ENCODE measurements around the gene INTS2. TPM values are rescaled to one million over a fixed set of nuclear protein-coding genes. Genes with fewer than 3 reads are reported as not detected.
"Not testable (repeated sequence)": the region's sequence is repeated elsewhere in the genome, so short reads cannot be mapped to it uniquely, and the experiment has no call there.

INTS2 gene
- total RNA-seq, 1 donor = 9.8 TPM

DNA sequence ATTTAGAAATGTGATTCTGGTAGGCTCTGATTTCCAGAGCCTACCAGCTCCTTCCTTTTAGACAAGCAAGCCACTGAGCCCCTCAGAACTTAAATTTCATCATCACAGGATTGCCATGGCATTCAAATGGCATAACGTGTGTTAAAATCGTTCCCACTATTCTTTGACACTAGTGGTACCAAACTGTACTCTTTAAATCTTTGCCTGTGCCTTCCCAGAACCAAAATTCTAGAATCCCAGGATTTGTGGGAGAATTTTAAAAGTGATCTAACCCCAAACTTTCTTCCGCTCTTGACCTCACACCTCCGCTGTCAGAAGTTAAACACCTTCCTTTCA, 287 bp upstream of the INTS2 start:
- DNase-seq (ENCODE audit: insufficient read length, low spot score, missing footprints) = no peak
- H3K4me1 ChIP-seq (ENCODE audit: insufficient read depth, low read length) = peaks cover 15% of the 10 kb centered on the region
- no peaks in the 10 kb centered on the region for H3K27me3 ChIP-seq (ENCODE audit: insufficient read depth, low read length)
- peak overlapping the region; percentile 91 for H3K4me2 ChIP-seq (ENCODE audit: insufficient read depth, low read length)
- H3K9me3 ChIP-seq (ENCODE audit: low read depth, low read length) = no peaks in the 10 kb centered on the region
- no peaks in the 10 kb centered on the region for H4K20me1 ChIP-seq (ENCODE audit: insufficient read depth, low read length)
- peak overlapping the region; percentile 92 for H2AFZ ChIP-seq (ENCODE audit: low read length)
- TF ChIP-seq, protein P1, sequence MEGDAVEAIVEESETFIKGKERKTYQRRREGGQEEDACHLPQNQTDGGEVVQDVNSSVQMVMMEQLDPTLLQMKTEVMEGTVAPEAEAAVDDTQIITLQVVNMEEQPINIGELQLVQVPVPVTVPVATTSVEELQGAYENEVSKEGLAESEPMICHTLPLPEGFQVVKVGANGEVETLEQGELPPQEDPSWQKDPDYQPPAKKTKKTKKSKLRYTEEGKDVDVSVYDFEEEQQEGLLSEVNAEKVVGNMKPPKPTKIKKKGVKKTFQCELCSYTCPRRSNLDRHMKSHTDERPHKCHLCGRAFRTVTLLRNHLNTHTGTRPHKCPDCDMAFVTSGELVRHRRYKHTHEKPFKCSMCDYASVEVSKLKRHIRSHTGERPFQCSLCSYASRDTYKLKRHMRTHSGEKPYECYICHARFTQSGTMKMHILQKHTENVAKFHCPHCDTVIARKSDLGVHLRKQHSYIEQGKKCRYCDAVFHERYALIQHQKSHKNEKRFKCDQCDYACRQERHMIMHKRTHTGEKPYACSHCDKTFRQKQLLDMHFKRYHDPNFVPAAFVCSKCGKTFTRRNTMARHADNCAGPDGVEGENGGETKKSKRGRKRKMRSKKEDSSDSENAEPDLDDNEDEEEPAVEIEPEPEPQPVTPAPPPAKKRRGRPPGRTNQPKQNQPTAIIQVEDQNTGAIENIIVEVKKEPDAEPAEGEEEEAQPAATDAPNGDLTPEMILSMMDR (IDR thresholded peaks at IDR 0.05; ENCODE audit: extremely low read depth, low read depth, low read length) = no peak
- H3K79me2 ChIP-seq (ENCODE audit: insufficient read depth, low read length) = peaks cover 11% of the 10 kb centered on the region
- peak overlapping the region; percentile 84 for H3K4me3 ChIP-seq (ENCODE audit: insufficient read depth, low read length)
- peaks cover 13% of the 10 kb centered on the region for H3K36me3 ChIP-seq (ENCODE audit: insufficient read depth, low read length)
- H3K27ac ChIP-seq (ENCODE audit: low read depth, low read length) = peak overlapping the region; percentile 75

- TF ChIP-seq, protein P1 (IDR thresholded peaks at IDR 0.05; ENCODE audit: extremely low read depth, low read depth, low read length) = no peak
Measured at GRCh38 chr17:61926826-61927207, 965 bp downstream of the INTS2 start.

GRCh38 chr17:61915162-61915561, 12.6 kb downstream of the INTS2 start:
- H3K27ac ChIP-seq (ENCODE audit: low read depth, low read length); H3K4me3 ChIP-seq (ENCODE audit: insufficient read depth, low read length); H4K20me1 ChIP-seq (ENCODE audit: insufficient read depth, low read length); H3K9me3 ChIP-seq (ENCODE audit: low read depth, low read length); H3K27me3 ChIP-seq (ENCODE audit: insufficient read depth, low read length); H2AFZ ChIP-seq (ENCODE audit: low read length); H3K4me2 ChIP-seq (ENCODE audit: insufficient read depth, low read length); H3K4me1 ChIP-seq (ENCODE audit: insufficient read depth, low read length); DNase-seq (ENCODE audit: insufficient read length, low spot score, missing footprints); H3K79me2 ChIP-seq (ENCODE audit: insufficient read depth, low read length): not testable (repeated sequence)
- peaks cover 25% of the 10 kb centered on the region for H3K36me3 ChIP-seq (ENCODE audit: insufficient read depth, low read length)

More at GRCh38 chr17:61926826-61927207, 965 bp downstream of the INTS2 start:
- no peaks in the 10 kb centered on the region for H3K9me3 ChIP-seq (ENCODE audit: low read depth, low read length)
- peak overlapping the region; percentile 75 for H3K27ac ChIP-seq (ENCODE audit: low read depth, low read length)
- H2AFZ ChIP-seq (ENCODE audit: low read length) = peak overlapping the region; percentile 95
- peak overlapping the region; percentile 84 for H3K4me3 ChIP-seq (ENCODE audit: insufficient read depth, low read length)
- no peaks in the 10 kb centered on the region for H3K27me3 ChIP-seq (ENCODE audit: insufficient read depth, low read length)
- peak; percentile 60 for DNase-seq (ENCODE audit: insufficient read length, low spot score, missing footprints)
- H3K36me3 ChIP-seq (ENCODE audit: insufficient read depth, low read length) = peaks cover 15% of the 10 kb centered on the region
- H3K4me2 ChIP-seq (ENCODE audit: insufficient read depth, low read length) = peak overlapping the region; percentile 91
- H3K4me1 ChIP-seq (ENCODE audit: insufficient read depth, low read length) = peaks cover 15% of the 10 kb centered on the region
- H4K20me1 ChIP-seq (ENCODE audit: insufficient read depth, low read length) = no peaks in the 10 kb centered on the region
- peaks cover 11% of the 10 kb centered on the region for H3K79me2 ChIP-seq (ENCODE audit: insufficient read depth, low read length)

DNA sequence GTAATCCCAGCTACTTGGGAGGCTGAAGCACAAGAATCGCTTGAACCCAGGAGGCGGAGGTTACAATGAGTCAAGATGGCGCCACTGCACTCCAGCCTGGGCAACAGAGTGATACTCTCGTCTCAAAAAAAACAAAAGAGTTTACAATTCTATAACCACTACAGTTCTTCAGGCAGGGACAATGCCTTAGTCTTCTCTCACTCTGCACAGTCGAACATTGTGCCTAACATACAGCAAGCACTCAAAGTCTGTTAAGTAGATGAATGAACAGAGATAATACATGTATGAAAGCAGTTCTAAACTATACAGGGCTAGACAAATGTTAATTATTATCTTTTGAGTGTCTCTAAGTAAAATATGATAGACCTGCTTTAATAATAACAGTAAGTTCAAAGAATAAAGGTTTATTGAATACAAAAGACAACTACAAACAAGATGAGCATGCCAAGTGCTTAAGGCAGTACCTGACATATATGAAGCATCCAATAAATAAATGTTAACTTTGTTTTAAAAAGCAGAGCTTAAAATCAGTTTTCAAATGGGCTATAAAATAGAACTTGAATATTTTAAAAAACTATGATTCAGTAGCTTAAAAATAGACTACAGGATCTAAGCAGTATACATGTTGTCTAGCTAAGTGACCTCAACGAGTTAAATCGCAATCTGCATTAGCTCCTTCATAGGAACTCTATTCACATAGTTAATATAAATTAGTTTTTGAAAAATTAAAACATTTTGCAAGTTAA, 19.3 kb downstream of the INTS2 start:
- TF ChIP-seq, protein P1 (IDR thresholded peaks at IDR 0.05; ENCODE audit: extremely low read depth, low read depth, low read length) = no peak
- no peaks in the 10 kb centered on the region for H3K79me2 ChIP-seq (ENCODE audit: insufficient read depth, low read length)
- H3K36me3 ChIP-seq (ENCODE audit: insufficient read depth, low read length) = peaks cover 45% of the 10 kb centered on the region
- no peak overlapping the region for H3K4me2 ChIP-seq (ENCODE audit: insufficient read depth, low read length)
- no peaks in the 10 kb centered on the region for H4K20me1 ChIP-seq (ENCODE audit: insufficient read depth, low read length)
- no peaks in the 10 kb centered on the region for H3K27me3 ChIP-seq (ENCODE audit: insufficient read depth, low read length)
- H3K4me3 ChIP-seq (ENCODE audit: insufficient read depth, low read length) = no peak overlapping the region
- no peak overlapping the region for H2AFZ ChIP-seq (ENCODE audit: low read length)
- no peak for DNase-seq (ENCODE audit: insufficient read length, low spot score, missing footprints)
- no peak overlapping the region for H3K27ac ChIP-seq (ENCODE audit: low read depth, low read length)
- no peaks in the 10 kb centered on the region for H3K4me1 ChIP-seq (ENCODE audit: insufficient read depth, low read length)
- no peaks in the 10 kb centered on the region for H3K9me3 ChIP-seq (ENCODE audit: low read depth, low read length)
